ENCODE results near the gene ARHGAP18.

The ARHGAP18 gene

DNA sequence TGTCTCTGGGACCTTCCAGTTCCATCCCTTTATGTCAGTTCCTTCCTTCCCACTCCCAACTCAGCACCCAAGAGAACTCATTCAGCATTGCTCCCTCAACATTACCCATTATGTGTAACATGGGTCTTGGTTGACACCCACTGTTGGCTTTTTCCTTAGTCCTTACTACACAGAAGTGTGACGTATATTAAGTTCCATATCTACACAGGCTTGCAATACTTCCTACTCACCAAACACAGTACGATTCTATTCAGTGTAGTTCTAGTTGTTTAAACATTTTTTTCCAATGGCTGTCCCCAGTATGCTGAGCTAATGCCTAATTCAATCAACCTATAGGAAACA is 37.7 kb downstream of the ARHGAP18 start:
- TF ChIP-seq YY1 (IDR thresholded peaks at IDR 0.05; ENCODE audit: low read depth): no peak
- no peak for TF ChIP-seq RAD21 (IDR thresholded peaks at IDR 0.05; ENCODE audit: low read depth)
- TF ChIP-seq TCF12 (IDR thresholded peaks at IDR 0.05; ENCODE audit: low read depth): no peak
- no peak for TF ChIP-seq EP300 (IDR thresholded peaks at IDR 0.05; ENCODE audit: borderline replicate concordance)

GRCh38 chr6:129671442-129672340 is 38.3 kb downstream of the ARHGAP18 start:
- TF ChIP-seq, protein P1, sequence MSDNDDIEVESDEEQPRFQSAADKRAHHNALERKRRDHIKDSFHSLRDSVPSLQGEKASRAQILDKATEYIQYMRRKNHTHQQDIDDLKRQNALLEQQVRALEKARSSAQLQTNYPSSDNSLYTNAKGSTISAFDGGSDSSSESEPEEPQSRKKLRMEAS (IDR thresholded peaks at IDR 0.05): peak; percentile 15; the same call in 1 of the 2 replicates
- TF ChIP-seq EP300 (IDR thresholded peaks at IDR 0.05; ENCODE audit: borderline replicate concordance): no peak
- TF ChIP-seq, protein P2, sequence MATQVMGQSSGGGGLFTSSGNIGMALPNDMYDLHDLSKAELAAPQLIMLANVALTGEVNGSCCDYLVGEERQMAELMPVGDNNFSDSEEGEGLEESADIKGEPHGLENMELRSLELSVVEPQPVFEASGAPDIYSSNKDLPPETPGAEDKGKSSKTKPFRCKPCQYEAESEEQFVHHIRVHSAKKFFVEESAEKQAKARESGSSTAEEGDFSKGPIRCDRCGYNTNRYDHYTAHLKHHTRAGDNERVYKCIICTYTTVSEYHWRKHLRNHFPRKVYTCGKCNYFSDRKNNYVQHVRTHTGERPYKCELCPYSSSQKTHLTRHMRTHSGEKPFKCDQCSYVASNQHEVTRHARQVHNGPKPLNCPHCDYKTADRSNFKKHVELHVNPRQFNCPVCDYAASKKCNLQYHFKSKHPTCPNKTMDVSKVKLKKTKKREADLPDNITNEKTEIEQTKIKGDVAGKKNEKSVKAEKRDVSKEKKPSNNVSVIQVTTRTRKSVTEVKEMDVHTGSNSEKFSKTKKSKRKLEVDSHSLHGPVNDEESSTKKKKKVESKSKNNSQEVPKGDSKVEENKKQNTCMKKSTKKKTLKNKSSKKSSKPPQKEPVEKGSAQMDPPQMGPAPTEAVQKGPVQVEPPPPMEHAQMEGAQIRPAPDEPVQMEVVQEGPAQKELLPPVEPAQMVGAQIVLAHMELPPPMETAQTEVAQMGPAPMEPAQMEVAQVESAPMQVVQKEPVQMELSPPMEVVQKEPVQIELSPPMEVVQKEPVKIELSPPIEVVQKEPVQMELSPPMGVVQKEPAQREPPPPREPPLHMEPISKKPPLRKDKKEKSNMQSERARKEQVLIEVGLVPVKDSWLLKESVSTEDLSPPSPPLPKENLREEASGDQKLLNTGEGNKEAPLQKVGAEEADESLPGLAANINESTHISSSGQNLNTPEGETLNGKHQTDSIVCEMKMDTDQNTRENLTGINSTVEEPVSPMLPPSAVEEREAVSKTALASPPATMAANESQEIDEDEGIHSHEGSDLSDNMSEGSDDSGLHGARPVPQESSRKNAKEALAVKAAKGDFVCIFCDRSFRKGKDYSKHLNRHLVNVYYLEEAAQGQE (IDR thresholded peaks at IDR 0.05; ENCODE audit: low read depth): no peak
- no peak for TF ChIP-seq USF1 (IDR thresholded peaks at IDR 0.05)
- no peak for TF ChIP-seq ZBTB7A (IDR thresholded peaks at IDR 0.05; ENCODE audit: low read depth)
- no peak for TF ChIP-seq TAF1 (IDR thresholded peaks at IDR 0.05; ENCODE audit: low read depth)
- TF ChIP-seq EGR1 (IDR thresholded peaks at IDR 0.05): peak; percentile 73; the same call in 1 of the 2 replicates
- peak; percentile 50 for TF ChIP-seq RAD21 (IDR thresholded peaks at IDR 0.05; ENCODE audit: low read depth)
- TF ChIP-seq CEBPB (IDR thresholded peaks at IDR 0.05): peak; percentile 88
- peak; percentile 44; the same call in 1 of the 2 replicates for TF ChIP-seq TCF12 (IDR thresholded peaks at IDR 0.05; ENCODE audit: low read depth)
- TF ChIP-seq FOXM1 (IDR thresholded peaks at IDR 0.05; ENCODE audit: borderline replicate concordance, low read depth): peak; percentile 37; the same call in 1 of the 2 replicates
- peak; percentile 17; the same call in 1 of the 2 replicates for TF ChIP-seq TEAD4 (IDR thresholded peaks at IDR 0.05)

- TF ChIP-seq, protein P1 (IDR thresholded peaks at IDR 0.05): no peak
- TF ChIP-seq EGR1 (IDR thresholded peaks at IDR 0.05) (no peak), FOXM1 (IDR thresholded peaks at IDR 0.05; ENCODE audit: borderline replicate concordance, low read depth) (no peak), ZBTB7A (IDR thresholded peaks at IDR 0.05; ENCODE audit: low read depth) (no peak), TCF12 (IDR thresholded peaks at IDR 0.05; ENCODE audit: low read depth) (no peak), TAF1 (IDR thresholded peaks at IDR 0.05; ENCODE audit: low read depth) (no peak), RAD21 (IDR thresholded peaks at IDR 0.05; ENCODE audit: low read depth) (no peak), TEAD4 (IDR thresholded peaks at IDR 0.05) (no peak), YY1 (IDR thresholded peaks at IDR 0.05; ENCODE audit: low read depth) (no peak), CREB1 (IDR thresholded peaks at IDR 0.05; ENCODE audit: low read depth) (no peak), CEBPB (IDR thresholded peaks at IDR 0.05) (no peak), EP300 (IDR thresholded peaks at IDR 0.05; ENCODE audit: borderline replicate concordance) (no peak)
- TF ChIP-seq, protein P2 (IDR thresholded peaks at IDR 0.05; ENCODE audit: low read depth): no peak
These were observed 39.3 kb downstream of the ARHGAP18 start for GRCh38 chr6:129670634-129671033.

DNA sequence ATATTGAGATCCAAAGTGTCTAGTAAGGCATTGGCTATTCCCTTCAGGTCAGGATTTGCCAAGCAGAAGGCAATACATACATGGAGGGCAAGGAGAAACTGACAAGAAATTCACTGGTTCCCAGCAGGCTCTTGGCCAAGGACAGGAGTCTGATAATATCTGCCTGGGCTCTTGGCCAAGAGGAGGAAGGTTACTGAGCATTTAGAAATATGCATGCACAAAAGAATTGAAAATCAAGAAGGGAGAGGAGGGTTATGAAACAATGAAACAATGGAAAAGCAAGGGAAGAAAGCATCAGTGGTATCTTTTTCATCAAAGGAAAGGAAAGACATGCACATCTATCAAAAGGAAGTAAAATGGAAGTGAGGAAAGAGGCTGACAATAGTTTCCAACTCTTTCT is 42.4 kb downstream of the ARHGAP18 start:
- peak; percentile 45; the same call in 1 of the 2 replicates for TF ChIP-seq EP300 (IDR thresholded peaks at IDR 0.05; ENCODE audit: borderline replicate concordance)
- peak; percentile 38; the same call in 1 of the 2 replicates for TF ChIP-seq TEAD4 (IDR thresholded peaks at IDR 0.05)
- TF ChIP-seq NFIC (IDR thresholded peaks at IDR 0.05): peak; percentile 87
- TF ChIP-seq EGR1 (IDR thresholded peaks at IDR 0.05): no peak
- peak; percentile 25; the same call in 1 of the 2 replicates for TF ChIP-seq CEBPB (IDR thresholded peaks at IDR 0.05)

DNA sequence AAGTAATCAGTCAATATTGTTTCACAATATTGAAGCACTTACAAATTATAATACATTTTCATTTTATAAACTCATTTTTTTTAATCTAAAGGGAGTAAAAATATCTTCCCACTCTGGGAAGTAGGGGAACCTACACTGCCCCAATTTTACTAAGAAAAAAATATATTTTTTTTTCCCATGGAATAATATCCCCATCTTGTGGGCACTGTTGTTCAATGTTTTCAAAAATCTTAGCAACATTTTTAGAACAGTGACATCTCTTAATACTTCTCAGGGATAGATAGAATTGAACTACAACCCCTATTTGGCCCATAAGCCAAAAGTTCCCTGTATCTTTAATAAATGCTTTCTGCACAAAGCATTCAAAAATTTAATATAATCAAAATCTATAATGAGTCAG is 42.9 kb downstream of the ARHGAP18 start:
- TF ChIP-seq, protein P1 (IDR thresholded peaks at IDR 0.05): no peak
- TF ChIP-seq, protein P2 (IDR thresholded peaks at IDR 0.05; ENCODE audit: low read depth): no peak
- no peak for TF ChIP-seq TCF12 (IDR thresholded peaks at IDR 0.05; ENCODE audit: low read depth)
- no peak for TF ChIP-seq NFIC (IDR thresholded peaks at IDR 0.05)
- no peak for TF ChIP-seq EP300 (IDR thresholded peaks at IDR 0.05; ENCODE audit: borderline replicate concordance)
- no peak for TF ChIP-seq FOXM1 (IDR thresholded peaks at IDR 0.05; ENCODE audit: borderline replicate concordance, low read depth)
- no peak for TF ChIP-seq RAD21 (IDR thresholded peaks at IDR 0.05; ENCODE audit: low read depth)
